ENCODE data around the gene MANSC4.

- no peak for TF ChIP-seq ZNF217 (IDR thresholded peaks at IDR 0.05)
- TF ChIP-seq CTCF (IDR thresholded peaks at IDR 0.05 in 2 of 3, conservative IDR thresholded peaks at IDR 0.05 in 1 of 3; ENCODE audit: control insufficient read depth in 2 of 3, extremely low read depth in 1 of 3, insufficient read depth in 1 of 3, low read depth in 3 of 3, low read length in 3 of 3): no peak
- no peak for TF ChIP-seq HCFC1 (IDR thresholded peaks at IDR 0.05; ENCODE audit: low read length)
- TF ChIP-seq IKZF2 (IDR thresholded peaks at IDR 0.05): no peak
- TF ChIP-seq ZNF207 (IDR thresholded peaks at IDR 0.05; ENCODE audit: borderline replicate concordance): no peak
These were observed 34.4 kb upstream of the MANSC4 start for GRCh38 chr12:27814411-27814810.

Data from GM12878 (cell line).